Adipocyte (in vitro differentiated cells): Measurements from ENCODE around the gene MTA3.
A peak's percentile ranks its signal among the peaks of the same experiment; 100 is the strongest.
"Not testable (repeated sequence)": the region's sequence is repeated elsewhere in the genome, so short reads cannot be mapped to it uniquely, and the experiment has no call there.

Experiments
- DNase-seq: peaks from one replicate; pipeline ENCODE4 v3.0.0-alpha.2; 2015; ENCODE audit warnings: low read depth
- H3K27me3 ChIP-seq: replicated peaks from 2 replicates; pipeline ENCODE4 v1.7.0; 2013; ENCODE audit warnings: mild to moderate bottlenecking, low read length, moderate library complexity; ENCODE audit not compliant: control insufficient read depth, insufficient read depth
- H3K36me3 ChIP-seq: 2 replicates; pipeline ENCODE4 v1.7.0; 2013; ENCODE audit warnings: low read length, mild to moderate bottlenecking, moderate library complexity; ENCODE audit not compliant: control insufficient read depth, insufficient read depth, severe bottlenecking
- H3K4me1 ChIP-seq: 2 replicates; pipeline ENCODE4 v1.7.0; 2013; ENCODE audit warnings: mild to moderate bottlenecking, low read length, moderate library complexity; ENCODE audit not compliant: control insufficient read depth, insufficient read depth
- H3K4me3 ChIP-seq: 2 replicates; pipeline ENCODE4 v1.7.0; 2013; ENCODE audit warnings: mild to moderate bottlenecking, low read length, moderate library complexity
- H3K9ac ChIP-seq: 2 replicates; pipeline ENCODE4 v1.7.0; 2013; ENCODE audit warnings: mild to moderate bottlenecking, low read length, moderate library complexity
- H3K9me3 ChIP-seq: 2 replicates; pipeline ENCODE4 v1.7.0; 2013; ENCODE audit warnings: mild to moderate bottlenecking, low read length, moderate library complexity; ENCODE audit not compliant: control insufficient read depth

Gene MTA3

DNA sequence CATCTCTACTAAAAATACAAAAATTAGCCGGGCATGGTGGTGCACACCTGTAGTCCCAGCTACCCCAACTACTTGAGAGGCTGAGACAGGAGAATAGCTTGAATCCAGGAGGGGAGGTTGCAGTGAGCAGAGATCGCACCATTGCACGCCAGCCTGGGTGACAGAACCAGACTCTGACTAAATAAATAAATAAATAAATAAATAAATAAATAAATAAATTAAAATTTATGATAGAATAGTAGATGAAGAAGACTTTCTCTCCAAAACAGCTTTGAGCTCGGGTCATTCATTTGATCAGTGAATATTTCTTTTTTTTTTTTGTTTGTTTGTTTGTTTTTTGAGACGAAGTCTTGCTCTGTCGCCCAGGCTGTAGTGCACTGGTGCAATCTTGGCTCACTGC lies 17.6 kb upstream of the MTA3 start:
- Histone ChIP-seq H3K9me3 (no peaks in the 10 kb centered on the region), H3K27me3 (peaks cover 8% of the 10 kb centered on the region), H3K36me3 (no peaks in the 10 kb centered on the region), H3K4me3 (no peak overlapping the region), H3K9ac (no peak overlapping the region), H3K4me1 (no peaks in the 10 kb centered on the region)
- DNase-seq = no peak

GRCh38 chr2:42554392-42554791 lies 14.0 kb upstream of the MTA3 start:
- Histone ChIP-seq H3K27me3 (peaks cover 13% of the 10 kb centered on the region), H3K4me3 (no peak overlapping the region), H3K9ac (no peak overlapping the region), H3K4me1 (no peaks in the 10 kb centered on the region), H3K9me3 (no peaks in the 10 kb centered on the region), H3K36me3 (no peaks in the 10 kb centered on the region)
- DNase-seq = no peak

GRCh38 chr2:42556315-42556890 lies 12.0 kb upstream of the MTA3 start:
- Histone ChIP-seq H3K36me3 (no peaks in the 10 kb centered on the region), H3K4me1 (no peaks in the 10 kb centered on the region), H3K27me3 (peaks cover 13% of the 10 kb centered on the region), H3K9me3 (no peaks in the 10 kb centered on the region), H3K4me3 (no peak overlapping the region), H3K9ac (no peak overlapping the region)
- DNase-seq = no peak

DNA sequence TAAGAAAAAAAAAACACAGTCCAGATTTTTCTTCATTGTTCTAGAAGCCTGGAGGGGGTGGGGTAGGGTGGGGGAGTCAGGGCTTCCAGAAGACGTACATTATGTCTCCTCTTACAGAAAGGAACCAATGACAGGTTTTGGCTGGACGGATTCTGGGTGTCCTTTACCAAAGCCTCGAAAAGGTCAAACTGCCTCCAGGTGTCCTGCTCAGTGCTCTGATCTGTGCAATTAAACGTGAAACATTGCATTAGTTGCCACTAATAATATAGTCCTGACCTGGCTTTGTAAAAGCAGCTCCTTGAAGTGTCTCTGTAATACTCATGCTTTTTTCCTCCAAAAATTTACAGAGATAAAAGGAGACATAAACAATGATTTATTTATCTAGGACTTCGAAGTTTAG lies 11.1 kb upstream of the MTA3 start:
- H3K4me1 ChIP-seq = no peaks in the 10 kb centered on the region
- H3K4me3 ChIP-seq = no peak overlapping the region
- DNase-seq = no peak
- peaks cover 16% of the 10 kb centered on the region for H3K27me3 ChIP-seq
- no peaks in the 10 kb centered on the region for H3K9me3 ChIP-seq
- no peaks in the 10 kb centered on the region for H3K36me3 ChIP-seq
- no peak overlapping the region for H3K9ac ChIP-seq

GRCh38 chr2:42558827-42559226 lies 9.6 kb upstream of the MTA3 start:
- no peak overlapping the region for H3K4me3 ChIP-seq
- H3K36me3 ChIP-seq = no peaks in the 10 kb centered on the region
- H3K27me3 ChIP-seq = peaks cover 18% of the 10 kb centered on the region
- H3K4me1 ChIP-seq = no peaks in the 10 kb centered on the region
- no peak for DNase-seq
- no peak overlapping the region for H3K9ac ChIP-seq
- H3K9me3 ChIP-seq = no peaks in the 10 kb centered on the region

- not testable (repeated sequence) for H3K9me3 ChIP-seq, DNase-seq, H3K4me3 ChIP-seq, H3K9ac ChIP-seq, H3K4me1 ChIP-seq, H3K36me3 ChIP-seq
- H3K27me3 ChIP-seq = peaks cover 14% of the 10 kb centered on the region
These were observed 8.3 kb upstream of the MTA3 start for GRCh38 chr2:42560133-42560532.

GRCh38 chr2:42560899-42561298 lies 7.5 kb upstream of the MTA3 start:
- DNase-seq = no peak
- Histone ChIP-seq H3K9ac (no peak overlapping the region), H3K4me1 (no peaks in the 10 kb centered on the region), H3K4me3 (no peak overlapping the region), H3K36me3 (no peaks in the 10 kb centered on the region), H3K27me3 (peaks cover 14% of the 10 kb centered on the region), H3K9me3 (no peaks in the 10 kb centered on the region)

GRCh38 chr2:42562474-42563144 lies 5.8 kb upstream of the MTA3 start:
- H3K36me3 ChIP-seq = no peaks in the 10 kb centered on the region
- no peak for DNase-seq
- no peaks in the 10 kb centered on the region for H3K9me3 ChIP-seq

GRCh38 chr2:42566025-42566424 lies 2.4 kb upstream of the MTA3 start:
- DNase-seq = no peak
- H3K9ac ChIP-seq = no peak overlapping the region
- no peak overlapping the region for H3K4me3 ChIP-seq
- no peaks in the 10 kb centered on the region for H3K36me3 ChIP-seq
- peaks cover 23% of the 10 kb centered on the region for H3K4me1 ChIP-seq
- peaks cover 5% of the 10 kb centered on the region for H3K27me3 ChIP-seq
- H3K9me3 ChIP-seq = no peaks in the 10 kb centered on the region

More at GRCh38 chr2:42562474-42563144, 5.8 kb upstream of the MTA3 start:
- Histone ChIP-seq H3K4me3 (no peak overlapping the region), H3K27me3 (peaks cover 5% of the 10 kb centered on the region), H3K9ac (no peak overlapping the region), H3K4me1 (peaks cover 9% of the 10 kb centered on the region)

DNA sequence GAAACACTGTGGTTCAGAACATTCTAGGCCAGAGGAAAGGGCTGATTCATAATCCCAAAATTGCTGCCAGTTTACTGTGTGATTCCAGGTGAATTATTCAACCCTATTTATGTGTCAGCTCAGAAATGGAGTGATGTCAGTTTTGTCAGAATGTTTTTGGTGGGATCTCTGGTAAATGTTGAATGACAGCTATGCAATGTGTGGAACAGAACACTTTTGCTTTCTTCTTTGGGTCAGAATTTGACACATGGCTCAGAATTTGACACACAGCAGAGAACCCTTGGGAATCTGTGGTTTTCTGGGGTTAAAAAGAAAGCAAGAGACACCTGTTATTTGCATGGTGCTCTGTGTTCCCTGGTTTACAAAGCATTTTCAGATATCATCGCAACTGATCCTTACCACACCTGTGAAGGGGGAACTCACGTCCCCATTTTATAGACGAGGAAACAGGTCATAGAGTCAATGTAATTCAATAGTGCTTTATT lies 1.6 kb upstream of the MTA3 start:
- Histone ChIP-seq H3K9ac (no peak overlapping the region), H3K36me3 (no peaks in the 10 kb centered on the region), H3K27me3 (peaks cover 5% of the 10 kb centered on the region), H3K9me3 (no peaks in the 10 kb centered on the region), H3K4me1 (peaks cover 23% of the 10 kb centered on the region), H3K4me3 (no peak overlapping the region)
- peak; percentile 11 for DNase-seq

GRCh38 chr2:42567364-42567763 lies 1.1 kb upstream of the MTA3 start:
- peak; percentile 56 for DNase-seq
- peaks cover 26% of the 10 kb centered on the region for H3K4me1 ChIP-seq
- no peaks in the 10 kb centered on the region for H3K36me3 ChIP-seq
- no peaks in the 10 kb centered on the region for H3K9me3 ChIP-seq
- peak overlapping the region; percentile 39 for H3K9ac ChIP-seq
- H3K4me3 ChIP-seq = no peak overlapping the region
- H3K27me3 ChIP-seq = peaks cover 2% of the 10 kb centered on the region
